Measurements from ENCODE around the gene DYNLT4.

The DYNLT4 gene

DNA sequence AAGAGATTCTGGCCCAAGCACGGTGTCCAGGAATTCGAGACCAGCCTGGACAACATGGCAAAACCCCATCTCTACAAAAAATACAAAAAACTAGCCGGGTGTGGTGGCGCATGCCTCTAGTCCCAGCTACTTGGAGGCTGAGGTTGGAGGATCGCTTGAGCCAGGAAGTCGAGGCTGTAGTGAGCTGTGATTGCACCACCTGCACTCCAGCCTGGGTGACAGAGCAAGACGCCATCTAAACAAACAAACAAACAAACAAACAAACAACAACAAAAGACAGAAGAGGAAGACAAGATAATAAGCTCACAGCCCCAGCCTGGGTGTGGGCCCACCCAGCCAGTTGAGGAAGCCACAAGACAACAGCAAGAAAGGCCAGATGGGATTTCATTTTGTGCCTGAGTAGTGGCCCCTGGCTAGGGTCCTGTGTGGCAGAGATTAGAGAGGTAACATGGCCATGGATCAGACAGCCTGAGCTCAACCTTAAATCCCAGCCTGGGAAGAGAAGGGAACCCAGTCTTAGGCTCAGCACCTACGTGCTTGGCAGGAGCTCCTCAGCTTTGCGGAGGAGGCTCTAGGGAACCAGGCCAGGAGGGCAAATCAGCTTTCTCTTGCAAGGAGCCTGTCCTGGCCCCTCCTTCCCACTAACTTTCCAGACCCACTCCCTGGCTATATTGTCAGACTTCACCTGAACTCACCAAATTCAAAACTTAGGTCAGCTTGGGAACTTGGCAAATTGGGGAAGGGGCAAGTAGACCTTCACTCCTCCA lies 14.2 kb downstream of the DYNLT4 start:
- DNase-seq (ENCODE audit: low spot score), result no peak
- in situ Hi-C loops (cut with MboI; ENCODE audit: low sequenced_read_pairs, unreplicated experiment), result no loop called here
- TF ChIP-seq, protein P1, sequence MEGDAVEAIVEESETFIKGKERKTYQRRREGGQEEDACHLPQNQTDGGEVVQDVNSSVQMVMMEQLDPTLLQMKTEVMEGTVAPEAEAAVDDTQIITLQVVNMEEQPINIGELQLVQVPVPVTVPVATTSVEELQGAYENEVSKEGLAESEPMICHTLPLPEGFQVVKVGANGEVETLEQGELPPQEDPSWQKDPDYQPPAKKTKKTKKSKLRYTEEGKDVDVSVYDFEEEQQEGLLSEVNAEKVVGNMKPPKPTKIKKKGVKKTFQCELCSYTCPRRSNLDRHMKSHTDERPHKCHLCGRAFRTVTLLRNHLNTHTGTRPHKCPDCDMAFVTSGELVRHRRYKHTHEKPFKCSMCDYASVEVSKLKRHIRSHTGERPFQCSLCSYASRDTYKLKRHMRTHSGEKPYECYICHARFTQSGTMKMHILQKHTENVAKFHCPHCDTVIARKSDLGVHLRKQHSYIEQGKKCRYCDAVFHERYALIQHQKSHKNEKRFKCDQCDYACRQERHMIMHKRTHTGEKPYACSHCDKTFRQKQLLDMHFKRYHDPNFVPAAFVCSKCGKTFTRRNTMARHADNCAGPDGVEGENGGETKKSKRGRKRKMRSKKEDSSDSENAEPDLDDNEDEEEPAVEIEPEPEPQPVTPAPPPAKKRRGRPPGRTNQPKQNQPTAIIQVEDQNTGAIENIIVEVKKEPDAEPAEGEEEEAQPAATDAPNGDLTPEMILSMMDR (IDR thresholded peaks at IDR 0.05; ENCODE audit: borderline replicate concordance, control extremely low read depth, extremely low read depth, insufficient read depth, missing control alignments), result no peak

DNA sequence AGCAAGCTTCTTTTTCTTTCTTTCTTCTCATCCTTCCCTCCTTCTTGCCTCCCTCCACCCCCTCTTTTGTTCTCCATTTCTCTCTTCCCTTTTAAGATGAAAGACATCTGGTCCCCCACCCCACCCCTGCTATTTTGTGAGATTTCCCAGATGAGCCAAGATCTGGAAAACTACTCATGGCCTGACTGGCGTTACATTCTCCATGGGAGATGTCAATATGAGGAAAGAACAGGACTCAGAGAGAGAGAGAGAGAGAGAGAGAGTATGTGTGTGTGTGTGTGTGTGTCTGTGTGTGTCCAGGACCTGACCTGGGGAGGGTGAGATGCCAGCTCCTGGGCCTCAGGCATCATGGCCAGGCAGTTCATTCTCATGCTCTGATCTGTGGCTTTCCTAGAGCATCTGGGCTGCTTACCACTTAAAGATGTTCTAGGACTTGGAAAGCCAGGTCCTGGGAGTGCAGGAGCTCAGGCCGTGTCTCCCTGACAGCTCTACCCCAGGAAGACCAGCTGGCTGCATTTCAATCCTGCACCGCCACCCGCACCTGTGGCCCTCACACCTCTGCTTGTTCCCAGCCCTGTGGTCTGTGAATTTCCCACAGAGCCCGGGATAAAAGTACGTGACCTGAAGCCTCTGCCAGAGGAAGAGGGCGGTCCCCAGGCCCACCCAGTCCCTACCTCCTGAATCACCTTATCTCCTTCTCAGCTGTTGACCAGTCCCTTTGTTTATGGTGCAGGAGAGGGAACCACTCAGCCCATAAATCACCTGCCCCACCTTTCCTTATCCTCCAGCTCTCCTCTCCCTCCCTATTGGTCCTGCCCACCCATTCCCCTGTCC lies 16.0 kb downstream of the DYNLT4 start:
- no peak for DNase-seq (ENCODE audit: low spot score)
- in situ Hi-C loops (cut with MboI; ENCODE audit: low sequenced_read_pairs, unreplicated experiment), result no loop called here
- TF ChIP-seq, protein P1 (IDR thresholded peaks at IDR 0.05; ENCODE audit: borderline replicate concordance, control extremely low read depth, extremely low read depth, insufficient read depth, missing control alignments), result no peak

DNA sequence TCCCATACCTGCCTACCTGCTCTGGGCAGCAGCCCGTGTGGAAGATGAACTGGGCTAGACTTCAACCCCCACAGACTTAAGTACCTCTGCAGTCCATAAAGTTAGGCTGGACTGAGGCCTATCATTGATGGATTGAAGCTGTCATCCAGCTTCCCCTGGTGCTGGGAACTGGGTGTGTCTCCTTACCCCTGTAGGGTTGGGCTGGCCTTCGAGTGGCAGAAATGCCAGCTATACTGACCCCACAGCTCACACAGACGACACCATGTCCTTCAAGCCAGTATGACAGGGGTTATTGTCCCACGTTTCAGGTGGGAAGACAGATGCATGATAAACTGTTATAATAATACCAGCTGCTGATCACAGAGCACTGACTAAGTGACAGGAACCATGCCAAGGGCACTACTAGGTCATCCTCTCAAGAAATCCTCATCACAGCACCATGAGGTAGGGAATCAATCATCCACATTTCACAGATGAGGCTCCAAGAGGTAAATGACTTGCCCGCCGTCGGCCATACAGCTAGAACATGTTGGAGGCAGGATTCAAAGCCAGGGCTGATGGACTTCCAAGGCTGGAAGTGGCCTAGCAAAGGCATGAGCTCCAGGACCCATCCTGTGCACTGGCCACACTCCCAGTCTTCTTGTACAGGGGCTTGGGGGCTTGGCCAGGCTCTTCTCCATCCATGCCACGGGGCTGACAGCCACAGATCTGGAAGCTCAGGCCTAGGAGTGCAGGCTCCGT lies 18.9 kb downstream of the DYNLT4 start, which contains the start of gene BEST4:
BEST4 (minus strand) TSS at position 51 of the 741 bp plus-strand sequence. CDS start 465 bp downstream, outside the sequence.
- TF ChIP-seq, protein P1 (IDR thresholded peaks at IDR 0.05; ENCODE audit: borderline replicate concordance, control extremely low read depth, extremely low read depth, insufficient read depth, missing control alignments), result no peak
- no peak for DNase-seq (ENCODE audit: low spot score)
- in situ Hi-C loops (cut with MboI; ENCODE audit: low sequenced_read_pairs, unreplicated experiment), result no loop called here

DNA sequence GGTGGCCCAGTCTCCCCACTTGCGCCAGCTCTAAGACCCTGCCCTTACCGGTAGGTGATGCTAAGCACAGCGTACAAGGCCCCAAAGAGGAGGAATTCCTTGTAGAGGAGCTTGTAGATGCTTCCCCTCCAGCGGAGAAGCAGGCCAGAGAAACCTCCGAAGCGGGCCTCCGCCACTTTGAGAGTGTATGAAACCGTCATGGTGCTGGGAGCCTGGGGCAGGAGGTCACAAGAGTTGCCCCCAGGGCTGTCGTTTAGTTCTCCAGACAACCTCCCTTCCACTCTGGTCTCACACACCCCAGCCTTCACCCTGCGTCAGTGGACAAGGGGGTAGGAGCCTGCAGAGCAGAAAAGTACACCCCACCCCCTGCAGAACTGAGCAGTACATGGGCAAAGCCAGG lies 19.6 kb downstream of the DYNLT4 start:
- TF ChIP-seq, protein P1 (IDR thresholded peaks at IDR 0.05; ENCODE audit: borderline replicate concordance, control extremely low read depth, extremely low read depth, insufficient read depth, missing control alignments), result no peak
- no peak for DNase-seq (ENCODE audit: low spot score)
- in situ Hi-C loops (cut with MboI; ENCODE audit: low sequenced_read_pairs, unreplicated experiment), result no loop called here

DNA sequence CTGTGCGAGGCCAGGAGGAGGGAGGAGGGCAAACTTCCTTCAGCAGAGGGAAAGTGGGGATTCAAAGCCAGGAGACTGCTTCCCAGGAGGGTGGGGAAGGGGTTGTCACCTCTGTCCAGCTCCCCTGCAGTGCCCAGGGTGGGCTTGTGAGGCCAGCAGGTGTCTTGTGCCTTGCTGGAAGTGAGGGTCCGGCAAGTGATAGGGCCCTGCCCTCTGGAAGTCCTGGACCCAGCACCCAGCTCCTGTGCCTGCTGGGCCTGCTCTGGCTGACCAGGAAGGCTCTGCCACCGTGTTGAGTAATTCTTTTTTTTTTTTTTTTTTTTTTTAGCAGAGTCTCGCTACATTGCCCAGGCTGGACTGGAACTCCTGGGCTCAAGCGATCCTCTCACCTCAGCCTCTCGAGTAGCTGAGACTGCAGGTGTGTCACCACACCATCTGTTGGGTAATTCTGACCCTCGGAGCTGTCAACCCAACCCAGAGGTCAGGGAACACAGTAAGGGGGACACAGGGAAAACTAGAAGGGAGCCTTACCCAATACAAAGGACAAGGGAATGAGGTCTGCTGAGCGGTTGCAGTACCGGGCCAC lies 20.2 kb downstream of the DYNLT4 start:
- no peak for DNase-seq (ENCODE audit: low spot score)
- in situ Hi-C loops (cut with MboI; ENCODE audit: low sequenced_read_pairs, unreplicated experiment), result no loop called here
- TF ChIP-seq, protein P1 (IDR thresholded peaks at IDR 0.05; ENCODE audit: borderline replicate concordance, control extremely low read depth, extremely low read depth, insufficient read depth, missing control alignments), result no peak

Measured in GM13976 (cell line).